ENCODE results near the gene COMMD1.
"Not testable (repeated sequence)": the region's sequence is repeated elsewhere in the genome, so short reads cannot be mapped to it uniquely, and the experiment has no call there.

COMMD1 gene

GRCh38 chr2:61962095-61962984, 56.9 kb downstream of the COMMD1 start:
- no peak for DNase-seq (ENCODE audit: low read depth, low spot score)

GRCh38 chr2:61966087-61966727, 60.7 kb downstream of the COMMD1 start:
- DNase-seq (ENCODE audit: low read depth, low spot score), result no peak

DNA sequence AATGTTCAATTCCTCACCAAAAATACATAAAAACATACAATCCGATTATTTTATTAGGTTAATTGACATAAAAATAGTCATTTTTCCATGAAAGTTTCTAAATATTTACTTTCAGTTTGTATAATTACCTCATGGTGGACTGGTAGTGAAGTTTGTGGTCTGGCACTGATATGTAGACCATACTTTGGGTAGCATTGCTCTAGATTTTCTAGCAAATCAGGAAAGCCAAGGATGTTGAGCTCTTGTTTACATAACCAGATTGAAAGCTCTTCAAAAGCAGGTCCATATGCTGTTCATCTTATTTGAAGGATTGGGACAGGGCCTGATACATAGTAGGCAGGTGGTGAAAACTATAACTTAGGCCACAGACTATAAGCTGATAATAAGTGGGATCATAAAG, 61.8 kb downstream of the COMMD1 start:
- DNase-seq (ENCODE audit: low read depth, low spot score), result peak; percentile 50

DNA sequence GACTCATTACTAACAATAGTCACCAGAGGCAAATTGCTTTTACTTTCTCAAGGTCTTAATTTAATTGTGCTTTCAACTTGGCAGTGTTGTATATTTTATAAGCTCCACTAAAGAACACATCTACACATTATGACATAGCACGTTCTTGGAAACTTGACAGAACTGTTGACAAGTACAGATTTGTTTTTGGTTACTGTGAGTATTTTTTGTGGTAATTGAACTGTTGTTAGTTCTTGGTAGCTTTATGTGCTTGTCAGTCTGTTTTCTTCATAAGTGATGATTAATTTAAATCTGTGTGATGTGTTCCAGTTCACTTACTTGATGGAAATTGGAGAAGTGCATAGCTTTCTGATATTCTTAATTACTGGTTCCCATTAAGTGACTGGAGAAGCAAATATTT, 63.9 kb downstream of the COMMD1 start:
- peak; percentile 50 for DNase-seq (ENCODE audit: low read depth, low spot score)

DNA sequence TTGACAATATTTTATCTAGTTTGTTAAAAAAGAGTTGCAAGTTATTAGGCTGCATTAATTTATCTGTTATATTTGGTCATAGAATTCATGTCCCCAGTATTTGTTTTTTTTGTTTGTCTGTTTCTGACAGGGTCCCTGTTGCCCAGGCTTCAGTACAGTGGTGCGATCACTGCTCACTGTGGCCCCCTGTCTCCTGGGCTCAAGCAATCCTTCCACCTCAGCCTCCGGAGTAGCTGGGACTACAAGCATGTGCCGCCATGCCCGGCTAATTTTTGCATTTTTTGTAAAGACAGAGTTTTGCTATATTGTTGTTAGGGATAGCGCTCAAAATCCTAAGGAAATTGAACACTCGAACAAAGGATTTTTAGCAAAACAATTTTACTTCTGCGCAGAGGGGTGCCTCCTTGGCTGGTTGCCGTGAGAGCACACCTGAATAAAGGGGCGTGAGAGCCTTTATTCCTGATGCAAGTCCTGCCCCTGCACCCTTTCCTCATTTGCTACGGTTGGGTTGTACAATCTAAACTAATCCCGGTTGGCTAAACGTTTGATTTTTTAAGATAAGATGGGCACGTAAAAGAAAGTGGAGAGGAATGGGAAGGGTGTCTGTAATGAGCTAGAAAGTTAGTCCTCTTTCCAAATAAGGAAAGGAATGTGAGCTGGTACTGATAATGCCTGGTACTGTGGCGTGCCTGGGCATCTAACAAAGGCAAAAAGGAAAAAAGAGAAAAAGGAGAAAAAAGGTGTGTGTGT, 65.5 kb downstream of the COMMD1 start:
- DNase-seq (ENCODE audit: low read depth, low spot score), result peak; percentile 46

GRCh38 chr2:61978522-61978921, 73.0 kb downstream of the COMMD1 start:
- peak; percentile 33 for DNase-seq (ENCODE audit: low read depth, low spot score)

DNA sequence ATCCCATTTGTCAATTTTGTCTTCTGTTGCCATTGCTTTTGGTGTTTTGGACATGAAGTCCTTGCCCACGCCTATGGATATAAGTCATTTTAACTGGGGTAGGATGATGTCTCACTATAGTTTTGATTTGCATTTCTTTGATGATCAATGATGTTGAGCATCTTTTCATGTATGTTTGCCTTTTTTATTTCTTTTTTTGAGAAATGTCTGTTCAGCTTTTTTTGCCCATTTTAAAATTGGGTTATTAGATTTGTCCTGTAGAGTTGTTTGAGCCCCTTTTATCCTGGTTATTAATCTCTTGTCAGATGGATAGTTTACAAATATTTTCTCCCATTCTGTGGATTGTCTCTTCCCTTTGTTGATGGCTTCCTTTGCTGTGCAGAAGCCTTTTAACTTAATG, 75.3 kb downstream of the COMMD1 start:
- DNase-seq (ENCODE audit: low read depth, low spot score), result no peak

DNA sequence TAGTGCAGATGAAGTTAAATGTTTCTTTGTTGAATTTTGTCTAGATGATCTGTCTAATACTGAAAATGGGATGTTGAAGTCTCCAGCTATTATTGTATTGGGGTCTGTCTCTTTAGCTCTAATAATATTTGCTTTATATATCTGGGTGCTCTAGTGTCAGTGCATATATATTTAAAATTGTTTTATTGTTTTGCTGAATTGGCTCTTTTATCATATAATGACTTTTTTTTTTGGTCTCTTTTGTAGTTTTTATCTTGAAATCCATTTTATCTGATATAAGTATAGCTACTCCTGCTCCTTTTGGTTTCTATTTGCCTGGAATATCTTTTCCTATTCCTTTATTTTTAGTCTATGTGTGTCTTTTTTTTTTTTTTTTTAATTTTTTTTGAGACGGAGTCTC, 79.2 kb downstream of the COMMD1 start:
- no peak for DNase-seq (ENCODE audit: low read depth, low spot score)

GRCh38 chr2:61988462-61989366, 83.2 kb downstream of the COMMD1 start:
- peak; percentile 61 for DNase-seq (ENCODE audit: low read depth, low spot score)

GRCh38 chr2:61993422-61994024, 88.0 kb downstream of the COMMD1 start:
- peak; percentile 70 for DNase-seq (ENCODE audit: low read depth, low spot score)

DNA sequence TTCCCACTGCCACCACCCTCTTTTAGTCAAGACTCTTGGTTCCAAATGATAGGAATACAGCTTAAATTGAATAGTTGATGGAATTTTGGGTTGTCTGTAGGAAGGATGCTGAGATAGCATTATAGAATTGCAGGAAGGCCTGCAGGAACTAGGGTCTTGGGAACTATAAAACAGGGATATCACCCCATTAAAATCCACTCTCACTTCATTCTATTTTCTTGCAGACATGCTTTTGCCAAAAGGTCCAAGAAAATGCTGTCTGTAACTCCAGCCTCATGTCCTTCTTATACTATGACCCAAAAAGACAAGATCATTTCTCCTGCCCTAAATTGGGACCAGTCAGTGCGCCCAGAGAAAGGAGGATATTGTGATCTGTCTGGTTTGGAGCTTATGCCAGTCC, 89.1 kb downstream of the COMMD1 start:
- no peak for DNase-seq (ENCODE audit: low read depth, low spot score)

- DNase-seq (ENCODE audit: low read depth, low spot score), result no peak
These were observed 89.6 kb downstream of the COMMD1 start for GRCh38 chr2:61995065-61995464.

DNA sequence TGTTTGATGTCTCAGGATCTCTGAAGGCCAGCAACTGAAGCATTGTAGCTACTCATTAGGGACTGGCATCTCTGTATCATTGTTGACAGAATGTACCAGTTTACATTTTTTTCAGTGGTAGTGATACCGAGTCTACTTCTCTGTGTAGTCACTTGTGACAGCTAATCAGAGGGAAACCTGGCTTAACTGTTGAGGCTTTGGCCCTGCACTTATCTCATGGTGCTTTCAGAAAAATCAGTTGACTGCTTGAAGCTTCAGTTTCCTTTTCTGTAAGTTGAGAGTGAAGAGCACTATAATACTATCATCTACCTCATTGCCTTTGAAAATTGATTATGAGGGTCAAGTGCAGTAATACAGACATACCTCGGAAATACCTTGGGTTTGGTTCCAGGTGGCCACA, 90.0 kb downstream of the COMMD1 start:
- DNase-seq (ENCODE audit: low read depth, low spot score), result no peak

DNA sequence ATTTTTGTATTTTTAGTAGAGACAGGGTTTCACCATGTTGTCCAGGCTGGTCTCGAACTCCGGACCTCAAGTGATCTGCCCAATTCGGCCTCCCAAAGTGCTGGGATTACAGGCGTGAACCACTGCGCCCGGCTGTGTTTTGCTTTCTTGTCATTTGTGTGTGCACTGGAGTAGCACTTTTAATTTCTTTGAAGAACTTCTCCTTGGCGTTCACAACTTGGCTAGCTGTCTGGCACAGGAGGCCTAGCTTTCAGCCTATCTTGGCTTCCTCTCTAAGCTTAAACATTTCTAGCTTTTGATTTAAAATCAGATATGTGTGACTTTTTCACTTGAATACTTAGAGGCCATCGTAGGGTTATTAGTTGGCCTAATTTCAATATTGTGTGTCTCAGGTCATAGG, 93.0 kb downstream of the COMMD1 start:
- no peak for DNase-seq (ENCODE audit: low read depth, low spot score)

DNA sequence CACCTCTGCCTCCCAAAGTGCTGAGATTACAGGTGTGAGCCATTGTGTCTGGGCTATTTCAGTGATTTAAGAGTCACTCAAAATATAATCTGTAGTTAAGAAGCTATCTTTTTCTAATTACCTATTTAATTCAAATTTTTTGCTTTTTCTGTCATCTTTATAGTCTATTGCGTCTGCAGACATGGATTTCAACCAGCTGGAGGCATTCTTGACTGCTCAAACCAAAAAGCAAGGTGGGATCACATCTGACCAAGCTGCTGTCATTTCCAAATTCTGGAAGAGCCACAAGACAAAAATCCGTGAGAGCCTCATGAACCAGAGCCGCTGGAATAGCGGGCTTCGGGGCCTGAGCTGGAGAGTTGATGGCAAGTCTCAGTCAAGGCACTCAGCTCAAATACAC, 95.1 kb downstream of the COMMD1 start:
- DNase-seq (ENCODE audit: low read depth, low spot score), result no peak

DNA sequence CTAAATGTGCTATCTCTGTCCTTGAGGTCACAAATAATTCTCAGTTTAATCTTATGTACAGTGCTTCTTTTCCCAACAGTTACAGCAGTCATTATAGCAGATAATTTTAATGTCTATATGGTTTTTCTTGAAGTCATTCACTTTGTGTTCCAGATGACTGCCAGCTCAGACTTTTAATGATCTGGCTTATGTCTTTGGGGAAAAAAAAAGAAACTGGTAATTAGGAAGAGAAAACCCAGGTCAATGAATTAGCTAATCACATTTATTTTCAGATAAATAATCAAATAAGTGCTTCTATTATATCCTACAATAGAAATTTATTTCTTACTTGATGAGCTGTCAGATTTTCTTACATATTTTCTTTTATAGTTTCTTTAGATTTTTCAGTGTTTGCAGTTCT, 96.0 kb downstream of the COMMD1 start:
- DNase-seq (ENCODE audit: low read depth, low spot score), result no peak

GRCh38 chr2:62004428-62004827, 99.0 kb downstream of the COMMD1 start:
- not testable (repeated sequence) for DNase-seq (ENCODE audit: low read depth, low spot score)

DNA sequence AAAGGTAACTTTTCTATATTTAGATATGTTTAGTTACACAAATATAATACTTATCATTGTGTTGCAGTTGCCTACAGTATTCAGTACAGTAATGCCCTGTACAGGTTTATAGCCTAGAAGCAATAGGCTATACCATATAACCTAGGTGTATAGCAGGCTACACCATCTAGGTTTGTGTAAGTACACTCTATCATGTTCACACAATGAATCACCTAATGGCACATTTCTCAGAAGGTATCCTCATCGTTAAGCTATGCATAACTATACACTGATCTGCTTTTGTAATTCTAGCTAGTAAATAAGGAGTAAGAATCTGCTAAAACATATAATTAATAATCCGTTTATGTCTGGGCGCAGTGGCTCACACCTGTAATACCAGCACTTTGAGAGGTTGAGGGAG, 102.1 kb downstream of the COMMD1 start:
- no peak for DNase-seq (ENCODE audit: low read depth, low spot score)

DNA sequence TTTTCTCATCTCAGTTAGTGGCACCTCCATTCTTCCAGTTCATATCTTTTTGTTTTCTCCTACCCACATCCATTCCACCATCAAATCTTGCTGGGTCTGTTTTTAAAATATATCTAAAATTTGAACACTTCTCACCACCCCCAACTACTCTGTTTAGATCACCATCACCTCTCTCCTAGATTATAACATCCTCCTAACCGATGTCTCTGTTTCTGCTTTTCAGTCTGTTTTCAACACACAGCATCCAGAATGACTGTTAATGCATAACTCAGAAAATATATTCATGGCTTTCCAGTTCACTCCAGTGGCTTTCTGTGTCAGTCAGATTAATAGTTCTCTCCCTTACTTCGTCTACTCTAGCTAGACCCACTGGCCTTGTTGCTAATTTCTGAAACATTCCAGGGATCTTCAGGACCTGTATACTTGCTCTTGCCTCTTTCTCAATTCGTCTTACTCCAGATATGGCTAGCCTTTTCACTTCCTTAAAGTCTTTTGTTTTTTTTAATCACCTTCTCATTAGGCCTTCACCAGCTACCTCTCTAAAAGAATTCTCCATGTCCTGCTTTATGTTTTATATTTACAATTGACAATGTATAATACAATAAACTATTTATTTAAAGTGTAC, 105.3 kb downstream of the COMMD1 start:
- DNase-seq (ENCODE audit: low read depth, low spot score), result no peak

- no peak for DNase-seq (ENCODE audit: low read depth, low spot score)
These were observed 108.2 kb downstream of the COMMD1 start for GRCh38 chr2:62013641-62014040.

DNA sequence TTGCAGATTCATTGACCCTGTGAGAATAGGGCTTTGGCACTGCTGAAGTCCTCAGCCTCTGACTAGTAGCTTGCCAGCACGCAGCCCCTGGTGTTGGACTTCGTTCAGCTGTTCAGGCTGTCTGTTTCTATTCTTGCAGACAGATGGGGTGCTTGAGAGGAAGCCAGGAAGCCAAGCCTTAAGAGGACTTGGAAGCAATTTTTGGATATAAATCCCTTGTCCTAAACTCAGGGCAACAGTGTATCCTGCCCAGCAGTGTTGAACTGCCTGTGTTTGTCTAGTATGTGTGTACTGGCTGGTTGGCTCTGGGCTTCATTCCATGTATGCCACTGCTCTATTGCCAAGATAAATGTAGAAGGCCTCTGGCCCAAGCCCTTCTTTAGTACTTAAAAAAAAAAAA, 108.6 kb downstream of the COMMD1 start:
- DNase-seq (ENCODE audit: low read depth, low spot score), result peak; percentile 89

Measured in astrocyte of the hippocampus (primary cell).